Erythroblast (primary cell): Measurements from ENCODE around the gene DNAJC16.

Source experiments
- GATA1 ChIP-seq: IDR thresholded peaks from 2 replicates; pipeline ENCODE4 v1.6.1; 2011; ENCODE audit warnings: low read depth, mild to moderate bottlenecking, control low read depth, low read length, moderate library complexity
- POLR2A ChIP-seq: IDR thresholded peaks from 2 replicates; pipeline ENCODE4 v1.6.1; 2011; ENCODE audit warnings: mild to moderate bottlenecking, low read length

- TF ChIP-seq POLR2A (no peak), GATA1 (no peak)
Measured at GRCh38 chr1:15620902-15621682, 94.4 kb downstream of the DNAJC16 start.
